Fibroblast of lung (primary cell): ENCODE measurements around the gene ZDHHC12. TPM values are rescaled to one million over a fixed set of nuclear protein-coding genes. Genes with fewer than 3 reads are reported as not detected.

ENCODE experiments used
- DNase-seq, 2 donors: peaks; one replicate each; pipeline versions ENCODE4 v3.0.0 to v3.0.0-alpha.2; 2010; ENCODE audit warnings: low read depth in 2 of 2
- H2AFZ ChIP-seq: 2 replicates; pipeline ENCODE4 v1.5.1; 2012; ENCODE audit warnings: low read length, control low read depth, inconsistent platforms
- H3K27ac ChIP-seq: 2 replicates; pipeline ENCODE4 v1.5.1; 2011; ENCODE audit warnings: low read length, control low read depth; ENCODE audit not compliant: insufficient read depth
- H3K27me3 ChIP-seq: 2 replicates; pipeline ENCODE4 v1.5.1; 2011; ENCODE audit warnings: mild to moderate bottlenecking, low read length; ENCODE audit not compliant: control insufficient read depth, insufficient read depth
- H3K36me3 ChIP-seq: 2 replicates; pipeline ENCODE4 v1.5.1; 2011; ENCODE audit warnings: low read length; ENCODE audit not compliant: control insufficient read depth, insufficient read depth
- H3K4me1 ChIP-seq: 2 replicates; pipeline ENCODE4 v1.5.1; 2011; ENCODE audit warnings: low read length; ENCODE audit not compliant: control insufficient read depth, insufficient read depth; ENCODE audit errors: extremely low read depth
- H3K4me2 ChIP-seq: 2 replicates; pipeline ENCODE4 v1.5.1; 2011; ENCODE audit warnings: low read length, control low read depth; ENCODE audit not compliant: insufficient read depth; ENCODE audit errors: extremely low read depth
- H3K4me3 ChIP-seq, 4 experiments: fragments of 200-600 bp in 1 of 4; sonication (generic) in 1 of 4; replicated peaks in 1 of 4; 2 replicates each; pipeline ENCODE4 v1.5.1; 2011 to 2016; ENCODE audit warnings: low read length in 4 of 4, low read depth in 3 of 4, mild to moderate bottlenecking in 3 of 4, control low read depth in 2 of 4, inconsistent platforms in 1 of 4, mixed read lengths in 1 of 4; ENCODE audit not compliant: insufficient read depth in 1 of 4; ENCODE audit errors: control extremely low read depth in 1 of 4
- H3K79me2 ChIP-seq: 2 replicates; pipeline ENCODE4 v1.5.1; 2012; ENCODE audit warnings: mild to moderate bottlenecking, low read length, inconsistent platforms; ENCODE audit not compliant: control insufficient read depth, insufficient read depth
- H3K9ac ChIP-seq: 2 replicates; pipeline ENCODE4 v1.5.1; 2011; ENCODE audit warnings: mild to moderate bottlenecking, low read length, control low read depth; ENCODE audit not compliant: insufficient read depth
- H3K9me3 ChIP-seq: 2 replicates; pipeline ENCODE4 v1.5.1; 2012; ENCODE audit warnings: low read depth, low read length; ENCODE audit not compliant: control insufficient read depth, insufficient read depth
- H4K20me1 ChIP-seq: 2 replicates; pipeline ENCODE4 v1.5.1; 2011; ENCODE audit warnings: low read length; ENCODE audit not compliant: control insufficient read depth, insufficient read depth; ENCODE audit errors: extremely low read depth
- EZH2 ChIP-seq: IDR thresholded peaks from 2 replicates; pipeline ENCODE4 v1.5.1; 2012; ENCODE audit warnings: low read length, control low read depth, mild to moderate bottlenecking; ENCODE audit errors: missing control alignments
- polyA plus RNA-seq, 2 donors: library from polyadenylated mRNA; depleted of rRNA in 1 of 2; stranded (reverse) in 1 of 2; unstranded in 1 of 2; fragments of >200 nt; gene quantifications; 2 replicates each; pipeline ENCODE4 v1.2.1, GENCODE V29; 2011 to 2012; ENCODE audit warnings: missing spikeins in 1 of 2
- total RNA-seq: library from RNA; depleted of rRNA; stranded (reverse); fragments of >200 nt; gene quantifications from 2 replicates; pipeline ENCODE4 v1.2.1, GENCODE V29; 2014
- TF ChIP-seq, protein P1 (sequence below), 2 donors: IDR thresholded peaks in 1 of 2; conservative IDR thresholded peaks in 1 of 2; 1 replicate in 1 of 2; 2 replicates in 1 of 2; pipeline ENCODE4 v1.5.1; 2011 to 2012; ENCODE audit warnings: low read length in 2 of 2, control low read depth in 1 of 2, inconsistent platforms in 1 of 2, low read depth in 1 of 2, mild to moderate bottlenecking in 1 of 2

The ZDHHC12 gene
- total and polyA plus RNA-seq, 2 donors (not counting 1 experiment from before 2014, with no cell fraction given), result 19.1 to 39.0 TPM

DNA sequence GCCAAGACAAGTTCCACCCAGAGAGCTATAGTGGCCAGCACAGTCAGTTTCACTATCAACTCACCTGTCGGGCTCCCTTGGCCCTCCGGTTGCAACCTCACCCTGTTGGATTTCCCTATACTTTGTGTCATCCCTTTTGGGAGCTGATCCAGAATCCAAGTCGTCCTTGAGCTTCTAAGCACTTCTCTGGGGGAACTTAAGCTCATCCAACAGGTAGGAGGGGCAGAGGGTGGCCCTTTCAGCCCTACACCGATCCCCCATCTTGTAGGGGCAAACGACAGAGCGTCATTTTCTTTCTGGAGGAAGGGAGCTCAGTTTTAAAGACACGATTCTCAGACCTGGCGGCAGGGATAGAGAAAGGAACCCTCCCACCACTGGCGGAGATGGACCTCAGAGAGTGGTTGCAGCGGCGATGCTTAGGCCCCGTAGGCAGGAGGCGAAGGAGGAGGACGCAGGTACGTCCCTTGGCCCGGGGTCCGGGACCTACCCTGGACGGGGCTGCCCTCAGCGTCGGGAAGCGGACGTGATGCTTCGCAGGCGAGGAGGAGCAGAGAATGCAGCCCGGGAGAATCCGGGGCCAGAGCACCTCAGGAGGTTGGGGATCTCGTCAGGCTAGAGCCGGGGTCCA lies 47.3 kb upstream of the ZDHHC12 start:
- no peaks in the 10 kb centered on the region for H3K9me3 ChIP-seq
- H3K4me2 ChIP-seq, result peak overlapping the region; percentile 91
- DNase-seq, result peak; percentile 12 to 20
- no peaks in the 10 kb centered on the region for H3K36me3 ChIP-seq
- TF ChIP-seq EZH2, result no peak
- TF ChIP-seq, protein P1, sequence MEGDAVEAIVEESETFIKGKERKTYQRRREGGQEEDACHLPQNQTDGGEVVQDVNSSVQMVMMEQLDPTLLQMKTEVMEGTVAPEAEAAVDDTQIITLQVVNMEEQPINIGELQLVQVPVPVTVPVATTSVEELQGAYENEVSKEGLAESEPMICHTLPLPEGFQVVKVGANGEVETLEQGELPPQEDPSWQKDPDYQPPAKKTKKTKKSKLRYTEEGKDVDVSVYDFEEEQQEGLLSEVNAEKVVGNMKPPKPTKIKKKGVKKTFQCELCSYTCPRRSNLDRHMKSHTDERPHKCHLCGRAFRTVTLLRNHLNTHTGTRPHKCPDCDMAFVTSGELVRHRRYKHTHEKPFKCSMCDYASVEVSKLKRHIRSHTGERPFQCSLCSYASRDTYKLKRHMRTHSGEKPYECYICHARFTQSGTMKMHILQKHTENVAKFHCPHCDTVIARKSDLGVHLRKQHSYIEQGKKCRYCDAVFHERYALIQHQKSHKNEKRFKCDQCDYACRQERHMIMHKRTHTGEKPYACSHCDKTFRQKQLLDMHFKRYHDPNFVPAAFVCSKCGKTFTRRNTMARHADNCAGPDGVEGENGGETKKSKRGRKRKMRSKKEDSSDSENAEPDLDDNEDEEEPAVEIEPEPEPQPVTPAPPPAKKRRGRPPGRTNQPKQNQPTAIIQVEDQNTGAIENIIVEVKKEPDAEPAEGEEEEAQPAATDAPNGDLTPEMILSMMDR (conservative IDR thresholded peaks at IDR 0.05 in 1 of 2, IDR thresholded peaks at IDR 0.05 in 1 of 2; ENCODE audit: low read depth in 1 of 2, low read length in 2 of 2), result no peak
- no peaks in the 10 kb centered on the region for H3K27me3 ChIP-seq
- H3K4me1 ChIP-seq, result peaks cover 2% of the 10 kb centered on the region
- H2AFZ ChIP-seq, result peak overlapping the region; percentile 80
- peaks cover 7% of the 10 kb centered on the region for H3K79me2 ChIP-seq
- peak overlapping the region; percentile 90 for H3K9ac ChIP-seq
- peak overlapping the region; percentile 94 for H3K27ac ChIP-seq
- no peaks in the 10 kb centered on the region for H4K20me1 ChIP-seq
- peak overlapping the region; percentile 88 to 98 (median 94) for H3K4me3 ChIP-seq

DNA sequence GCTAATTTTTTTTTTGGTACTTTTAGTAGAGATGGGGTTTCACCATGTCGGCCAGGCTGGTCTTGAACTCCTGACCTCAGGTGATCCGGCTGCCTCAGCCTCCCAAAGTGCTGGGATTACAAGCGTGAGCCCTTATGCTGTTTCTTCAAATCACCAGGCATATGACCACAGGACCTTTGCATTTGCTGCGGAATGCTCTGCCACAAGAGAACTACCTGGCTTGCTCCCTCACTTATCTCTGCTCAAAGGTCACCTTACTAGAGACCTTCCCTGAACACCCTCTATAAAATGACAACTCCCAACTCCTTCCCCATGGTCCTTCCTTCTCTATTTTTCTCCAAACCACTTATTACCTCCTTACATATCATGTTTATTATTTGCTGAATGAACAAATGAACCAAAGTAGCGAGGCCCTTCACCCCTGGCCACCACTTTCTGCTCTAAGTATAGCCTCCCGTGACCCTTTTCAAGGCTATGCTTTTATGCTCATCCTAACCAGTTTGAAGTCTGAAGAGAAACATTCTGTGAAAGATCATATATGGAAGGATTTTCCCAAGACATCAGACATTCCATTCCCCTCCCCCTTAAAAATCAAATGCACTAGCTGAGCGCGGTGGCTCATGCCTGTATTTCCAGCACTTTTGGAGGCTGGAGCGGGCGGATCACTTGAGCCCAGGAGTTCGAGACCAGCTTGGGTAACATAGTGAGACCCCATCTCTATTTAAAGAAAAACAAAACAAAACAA lies 46.5 kb upstream of the ZDHHC12 start:
- no peak for DNase-seq
- Histone ChIP-seq H2AFZ (no peak overlapping the region), H4K20me1 (no peaks in the 10 kb centered on the region), H3K4me1 (peaks cover 2% of the 10 kb centered on the region), H3K4me2 (peak overlapping the region; percentile 91), H3K27me3 (no peaks in the 10 kb centered on the region), H3K36me3 (no peaks in the 10 kb centered on the region), H3K27ac (peak overlapping the region; percentile 94), H3K4me3 (peak overlapping the region; percentile 88 to 98 (median 94)), H3K9ac (no peak overlapping the region), H3K79me2 (peaks cover 7% of the 10 kb centered on the region), H3K9me3 (no peaks in the 10 kb centered on the region)
- TF ChIP-seq EZH2, result no peak
- TF ChIP-seq, protein P1 (conservative IDR thresholded peaks at IDR 0.05 in 1 of 2, IDR thresholded peaks at IDR 0.05 in 1 of 2; ENCODE audit: low read depth in 1 of 2, low read length in 2 of 2), result no peak

GRCh38 chr9:128768606-128769005 lies 44.7 kb upstream of the ZDHHC12 start:
- H3K79me2 ChIP-seq, result peaks cover 7% of the 10 kb centered on the region
- no peaks in the 10 kb centered on the region for H3K36me3 ChIP-seq
- H3K9ac ChIP-seq, result no peak overlapping the region
- peaks cover 2% of the 10 kb centered on the region for H3K4me1 ChIP-seq
- H3K9me3 ChIP-seq, result no peaks in the 10 kb centered on the region
- H3K4me2 ChIP-seq, result no peak overlapping the region
- DNase-seq, result no peak
- H2AFZ ChIP-seq, result no peak overlapping the region
- H3K27me3 ChIP-seq, result no peaks in the 10 kb centered on the region
- H3K4me3 ChIP-seq, result no peak overlapping the region
- no peak overlapping the region for H3K27ac ChIP-seq
- no peaks in the 10 kb centered on the region for H4K20me1 ChIP-seq
- TF ChIP-seq, protein P1 (conservative IDR thresholded peaks at IDR 0.05 in 1 of 2, IDR thresholded peaks at IDR 0.05 in 1 of 2; ENCODE audit: low read depth in 1 of 2, low read length in 2 of 2), result no peak
- TF ChIP-seq EZH2, result no peak
